Measurements from ENCODE around the gene PAPOLA.

DNA sequence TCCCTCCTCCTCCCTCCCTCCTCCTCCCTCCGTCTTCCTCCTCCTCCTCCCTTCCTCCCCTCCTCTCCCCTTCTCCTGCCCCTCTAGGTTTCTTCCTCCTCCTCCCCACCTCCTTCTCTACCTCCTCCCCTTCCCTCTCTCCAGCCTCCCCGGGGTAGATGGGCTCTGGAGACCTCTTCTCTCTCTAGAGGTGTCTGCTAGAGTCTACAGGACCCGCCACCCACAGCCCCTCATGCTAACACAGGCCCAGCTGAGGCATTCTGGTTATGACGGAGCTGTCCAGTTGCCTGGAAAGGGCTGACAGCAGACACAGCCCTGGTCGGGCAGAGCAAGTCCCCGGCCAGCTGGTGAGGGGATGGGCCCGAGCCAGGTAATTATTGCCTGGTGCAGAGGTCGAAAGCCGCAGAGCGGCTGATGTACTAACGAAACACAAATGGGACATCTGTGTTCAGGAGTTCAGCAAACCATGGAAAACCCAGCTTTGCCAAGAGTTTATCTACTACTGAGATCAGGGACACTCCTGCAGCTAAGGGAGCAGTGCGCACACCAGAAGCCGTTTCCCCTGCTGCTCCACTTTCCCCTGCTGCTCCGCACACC lies 96.2 kb downstream of the PAPOLA start:
- TF ChIP-seq, protein P1, sequence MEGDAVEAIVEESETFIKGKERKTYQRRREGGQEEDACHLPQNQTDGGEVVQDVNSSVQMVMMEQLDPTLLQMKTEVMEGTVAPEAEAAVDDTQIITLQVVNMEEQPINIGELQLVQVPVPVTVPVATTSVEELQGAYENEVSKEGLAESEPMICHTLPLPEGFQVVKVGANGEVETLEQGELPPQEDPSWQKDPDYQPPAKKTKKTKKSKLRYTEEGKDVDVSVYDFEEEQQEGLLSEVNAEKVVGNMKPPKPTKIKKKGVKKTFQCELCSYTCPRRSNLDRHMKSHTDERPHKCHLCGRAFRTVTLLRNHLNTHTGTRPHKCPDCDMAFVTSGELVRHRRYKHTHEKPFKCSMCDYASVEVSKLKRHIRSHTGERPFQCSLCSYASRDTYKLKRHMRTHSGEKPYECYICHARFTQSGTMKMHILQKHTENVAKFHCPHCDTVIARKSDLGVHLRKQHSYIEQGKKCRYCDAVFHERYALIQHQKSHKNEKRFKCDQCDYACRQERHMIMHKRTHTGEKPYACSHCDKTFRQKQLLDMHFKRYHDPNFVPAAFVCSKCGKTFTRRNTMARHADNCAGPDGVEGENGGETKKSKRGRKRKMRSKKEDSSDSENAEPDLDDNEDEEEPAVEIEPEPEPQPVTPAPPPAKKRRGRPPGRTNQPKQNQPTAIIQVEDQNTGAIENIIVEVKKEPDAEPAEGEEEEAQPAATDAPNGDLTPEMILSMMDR (conservative IDR thresholded peaks at IDR 0.05; ENCODE audit: low read length) = no peak
- TF ChIP-seq EZH2phosphoT487 (IDR thresholded peaks at IDR 0.05; ENCODE audit: borderline replicate concordance, low read depth, low read length) = no peak
